K562 (cell line): ENCODE results near the gene STAP1. TPM values are rescaled to one million over a fixed set of nuclear protein-coding genes. Genes with fewer than 3 reads are reported as not detected.

Source experiments
- ATAC-seq: fragments of 200-7000 bp; cut with Tn5 transposase; 3 replicates; pipeline ENCODE4 v1.9.1; 2020; ENCODE audit warnings: moderate library complexity
- BruUV-seq: library from RNA; stranded (reverse); fragments of 400-500 nt; replicated peaks from 2 replicates; lab custom pipeline; 2021; lab: Mats Ljungman, UMichigan
- CTCF ChIA-PET: fragments of 300-600 bp; formaldehyde crosslinking; extraction: SDS; loops from one replicate; lab custom pipeline; 2021; ENCODE audit warnings: low intra/inter-chr PET ratio; lab: Yijun Ruan, JAX
- POLR2A ChIA-PET: fragments of 300-600, 350-650 bp; sonication (Branson Sonifier 250); formaldehyde crosslinking; extraction: SDS; loops from one replicate; lab custom pipeline; 2021; ENCODE audit warnings: antibody characterized with exemption, inconsistent platforms; lab: Yijun Ruan, JAX
- DNase-seq, 4 experiments: peaks; one replicate each; pipeline versions ENCODE4 v3.0.0 to v3.0.0-alpha.2; 2011 to 2018; ENCODE audit warnings: low spot score in 3 of 4, mixed read lengths in 3 of 4; ENCODE audit errors: extremely low read depth in 1 of 4
- FAIRE-seq: peaks from 2 replicates; lab custom pipeline; 2011; peaks lifted over from hg19 to GRCh38; lab: Jason Lieb, UNC
- H2AFZ ChIP-seq: 2 replicates; pipeline ENCODE4 v1.6.0; 2011; ENCODE audit warnings: low read depth, low read length, control low read depth, inconsistent platforms
- H3K27ac ChIP-seq: fragments of 200-600 bp; 3 replicates; pipeline ENCODE4 v1.8.0; 2011; ENCODE audit warnings: low read depth, mild to moderate bottlenecking, control low read depth, inconsistent platforms, low read length, moderate library complexity, mixed read lengths; ENCODE audit errors: extremely low read depth
- H3K27me3 ChIP-seq, 2 experiments: fragments of 300-600 bp in 1 of 2; 2 replicates in 1 of 2; 3 replicates in 1 of 2; pipeline versions ENCODE4 v1.6.0 to v1.8.0; 2011; ENCODE audit warnings: inconsistent platforms in 2 of 2, low read length in 2 of 2, mild to moderate bottlenecking in 1 of 2, mixed read lengths in 1 of 2, moderate library complexity in 1 of 2; ENCODE audit not compliant: control insufficient read depth in 2 of 2, insufficient read depth in 2 of 2
- H3K36me3 ChIP-seq: fragments of 300-600 bp; 3 replicates; pipeline ENCODE4 v1.8.0; 2011; ENCODE audit warnings: mild to moderate bottlenecking, low read length, inconsistent platforms; ENCODE audit not compliant: control insufficient read depth, insufficient read depth
- H3K4me1 ChIP-seq, 2 experiments: fragments of 200-600 bp in 1 of 2; replicated peaks in 1 of 2; 2 replicates in 1 of 2; 3 replicates in 1 of 2; pipeline versions ENCODE4 v1.5.1 to v1.8.0; 2011; ENCODE audit warnings: inconsistent platforms in 2 of 2, low read length in 2 of 2, mild to moderate bottlenecking in 1 of 2, mixed read lengths in 1 of 2, moderate library complexity in 1 of 2; ENCODE audit not compliant: control insufficient read depth in 2 of 2, insufficient read depth in 2 of 2
- H3K4me2 ChIP-seq: 2 replicates; pipeline ENCODE4 v1.6.1; 2011; ENCODE audit warnings: low read length, control low read depth, inconsistent platforms, mixed read lengths; ENCODE audit not compliant: insufficient read depth
- H3K4me3 ChIP-seq: fragments of 200-600 bp; sonication (generic), shearing (Covaris generic); 2 replicates; pipeline ENCODE4 v1.5.1; 2016; ENCODE audit warnings: control low read depth, inconsistent platforms
- H3K79me2 ChIP-seq: fragments of 200-600 bp; 3 replicates; pipeline ENCODE4 v1.8.0; 2011; ENCODE audit warnings: low read length, inconsistent platforms; ENCODE audit not compliant: control insufficient read depth, insufficient read depth
- H3K9ac ChIP-seq, 2 experiments: 2 replicates each; pipeline versions ENCODE4 v1.6.0 to v1.6.1; 2011; ENCODE audit warnings: low read depth in 2 of 2, low read length in 2 of 2, control low read depth in 1 of 2, inconsistent platforms in 1 of 2, mild to moderate bottlenecking in 1 of 2, mixed read lengths in 1 of 2; ENCODE audit not compliant: insufficient read depth in 1 of 2
- H3K9me1 ChIP-seq: one replicate; pipeline ENCODE4 v1.6.0; 2011; ENCODE audit warnings: inconsistent platforms, mild to moderate bottlenecking, low read length, moderate library complexity; ENCODE audit not compliant: control insufficient read depth, insufficient read depth
- H3K9me3 ChIP-seq: replicated peaks from 2 replicates; pipeline ENCODE4 v1.5.1; 2011; ENCODE audit warnings: low read depth, low read length, inconsistent platforms; ENCODE audit not compliant: control insufficient read depth, insufficient read depth
- H4K20me1 ChIP-seq: replicated peaks from 2 replicates; pipeline ENCODE4 v1.6.1; 2011; ENCODE audit warnings: low read length, inconsistent platforms, mixed read lengths; ENCODE audit not compliant: control insufficient read depth, insufficient read depth
- CBX8 ChIP-seq: fragments of 200-600 bp; sonication (generic); IDR thresholded peaks from 2 replicates; pipeline ENCODE4 v1.6.1; 2012; ENCODE audit warnings: borderline replicate concordance, mixed run types, low read depth, mild to moderate bottlenecking, moderate library complexity, mixed read lengths, low read length, control low read depth, inconsistent platforms; ENCODE audit not compliant: poor library complexity, severe bottlenecking; ENCODE audit errors: extremely low read depth
- CREBBP ChIP-seq: IDR thresholded peaks from one replicate; pipeline ENCODE4 v1.6.1; 2012; ENCODE audit warnings: low read depth, mild to moderate bottlenecking, control low read depth, inconsistent platforms, low read length
- FOXK1 ChIP-seq: sonication (generic); formaldehyde crosslinking; IDR thresholded peaks from 2 replicates; pipeline ENCODE4 v1.8.0; 2022; ENCODE audit warnings: missing genetic modification reagents, mild to moderate bottlenecking, borderline replicate concordance
- GABPA ChIP-seq: fragments of 200-800 bp; sonication (Bioruptor generic); conservative IDR thresholded peaks from 2 replicates; pipeline ENCODE4 v1.6.1; 2016; ENCODE audit warnings: low read depth, missing genetic modification characterization, missing compliant biosample characterization
- HCFC1 ChIP-seq: IDR thresholded peaks from 2 replicates; pipeline ENCODE4 v1.6.1; 2012; ENCODE audit warnings: low read depth, low read length, improper control_type of control experiment
- HNRNPL ChIP-seq: fragments of 200-400 bp; formaldehyde crosslinking; IDR thresholded peaks from 2 replicates; pipeline ENCODE4 v1.6.1; 2017; ENCODE audit warnings: low read depth, mild to moderate bottlenecking, low read length
- IRF2 ChIP-seq: sonication (generic); formaldehyde crosslinking; IDR thresholded peaks from 2 replicates; pipeline ENCODE4 v1.8.1; 2022; ENCODE audit warnings: mild to moderate bottlenecking, missing genetic modification reagents
- JUNB ChIP-seq: fragments of 450-650 bp; formaldehyde crosslinking; conservative IDR thresholded peaks from 2 replicates; pipeline ENCODE4 v1.4.0; 2020; ENCODE audit warnings: mild to moderate bottlenecking
- MYBL2 ChIP-seq, 2 experiments: fragments of 450-650 bp in 1 of 2; sonication (generic) in 1 of 2; formaldehyde crosslinking in 1 of 2; IDR thresholded peaks; 2 replicates each; pipeline versions ENCODE4 v1.6.1 to v1.8.1; 2017 to 2022; ENCODE audit warnings: borderline replicate concordance in 1 of 2, inconsistent platforms in 1 of 2, low read depth in 1 of 2, mild to moderate bottlenecking in 1 of 2, missing genetic modification reagents in 1 of 2, moderate library complexity in 1 of 2
- NFIX ChIP-seq: fragments of 250-450 bp; sonication (Bioruptor Pico); IDR thresholded peaks from 2 replicates; pipeline ENCODE4 v1.4.0; 2020; ENCODE audit warnings: low read depth, mild to moderate bottlenecking, moderate library complexity
- NRF1 ChIP-seq, 2 experiments: fragments of 450-650 bp; IDR thresholded peaks in 1 of 2; conservative IDR thresholded peaks in 1 of 2; 2 replicates each; pipeline ENCODE4 v1.6.1; 2014; ENCODE audit warnings: mild to moderate bottlenecking in 2 of 2
- PTBP1 ChIP-seq: fragments of 200-400 bp; formaldehyde crosslinking; IDR thresholded peaks from 2 replicates; pipeline ENCODE4 v1.6.1; 2017; ENCODE audit warnings: low read depth, low read length
- RBM22 ChIP-seq: fragments of 200-400 bp; formaldehyde crosslinking; IDR thresholded peaks from 2 replicates; pipeline ENCODE4 v1.6.1; 2018; ENCODE audit warnings: low read length, low read depth; ENCODE audit not compliant: poor library complexity, severe bottlenecking
- RHOXF2B ChIP-seq: fragments of 250-450 bp; sonication (Bioruptor Pico); conservative IDR thresholded peaks from 2 replicates; pipeline ENCODE4 v1.5.1; 2021
- SETDB1 ChIP-seq: IDR thresholded peaks from one replicate; pipeline ENCODE4 v1.6.1; 2012; ENCODE audit warnings: low read length, control low read depth, inconsistent platforms
- SP1 ChIP-seq: sonication (generic); formaldehyde crosslinking; IDR thresholded peaks from 2 replicates; pipeline ENCODE4 v1.8.1; 2022; ENCODE audit warnings: mild to moderate bottlenecking, missing genetic modification reagents
- SRSF1 ChIP-seq: fragments of 200-400 bp; formaldehyde crosslinking; IDR thresholded peaks from 2 replicates; pipeline ENCODE4 v1.6.1; 2017; ENCODE audit warnings: mild to moderate bottlenecking, low read depth, low read length, moderate library complexity
- ZNF41 ChIP-seq: fragments of 250-450 bp; sonication (Bioruptor Pico); conservative IDR thresholded peaks from 2 replicates; pipeline ENCODE4 v1.4.0; 2020; ENCODE audit warnings: mild to moderate bottlenecking
- WGBS: fragments of 100-300 bp; shearing (Covaris generic); methylation state at CpG from one replicate; pipeline ENCODE4 v1.1.6; 2016; ENCODE audit warnings: low coverage, mixed read lengths; ENCODE audit not compliant: insufficient coverage; ENCODE audit errors: missing lambda C conversion rate; 5-methylcytosine and 5-hydroxymethylcytosine counted together
- in situ Hi-C: fragments of 300-500 bp; cut with MboI; formaldehyde crosslinking; loops from 4 replicates; pipeline ENCODE4 v1.15.0; 2018; ENCODE audit warnings: inconsistent platforms, mixed read lengths
- intact Hi-C: fragments of 100-400 bp; cut with micrococcal nuclease; formaldehyde crosslinking; loops from 2 replicates; pipeline ENCODE4 v1.14.2; 2022
- polyA plus RNA-seq, 8 experiments: library from polyadenylated mRNA; depleted of rRNA in 4 of 8; stranded (reverse) in 5 of 8; unstranded in 3 of 8; fragments of >200 nt; fragmentation: Nextera tagmentation in 2 of 8; fragmentation: Illumina TruSeq in 1 of 8; extraction: Ambion mirVana in 2 of 8; extraction: Trizol in 1 of 8; gene quantifications; 2 replicates each; pipeline versions ENCODE4 v1.2.1 to v1.2.3, GENCODE V29; 2011 to 2014; ENCODE audit warnings: inconsistent platforms in 1 of 8, missing spikeins in 1 of 8
- total RNA-seq, 7 experiments: library from RNA; depleted of rRNA in 6 of 7; stranded (reverse); fragments of >200 nt in 6 of 7; fragmentation: Illumina TruSeq in 2 of 7; extraction: Trizol in 2 of 7; gene quantifications; 2 replicates each; pipeline versions ENCODE4 v1.2.1 to v1.2.3, GENCODE V29; 2011 to 2021; ENCODE audit warnings: low replicate concordance in 1 of 7
- TF ChIP-seq, protein P1 (sequence below): fragments of 450-650 bp; IDR thresholded peaks from 2 replicates; pipeline ENCODE4 v1.6.1; 2017; ENCODE audit warnings: antibody characterized with exemption

STAP1 gene
- total and polyA plus RNA-seq, 9 of the 15 experiments (the other 6 are each of a cell fraction or from before 2014, with no cell fraction given): 0.50 to 5.6 (median 1.4) TPM

DNA sequence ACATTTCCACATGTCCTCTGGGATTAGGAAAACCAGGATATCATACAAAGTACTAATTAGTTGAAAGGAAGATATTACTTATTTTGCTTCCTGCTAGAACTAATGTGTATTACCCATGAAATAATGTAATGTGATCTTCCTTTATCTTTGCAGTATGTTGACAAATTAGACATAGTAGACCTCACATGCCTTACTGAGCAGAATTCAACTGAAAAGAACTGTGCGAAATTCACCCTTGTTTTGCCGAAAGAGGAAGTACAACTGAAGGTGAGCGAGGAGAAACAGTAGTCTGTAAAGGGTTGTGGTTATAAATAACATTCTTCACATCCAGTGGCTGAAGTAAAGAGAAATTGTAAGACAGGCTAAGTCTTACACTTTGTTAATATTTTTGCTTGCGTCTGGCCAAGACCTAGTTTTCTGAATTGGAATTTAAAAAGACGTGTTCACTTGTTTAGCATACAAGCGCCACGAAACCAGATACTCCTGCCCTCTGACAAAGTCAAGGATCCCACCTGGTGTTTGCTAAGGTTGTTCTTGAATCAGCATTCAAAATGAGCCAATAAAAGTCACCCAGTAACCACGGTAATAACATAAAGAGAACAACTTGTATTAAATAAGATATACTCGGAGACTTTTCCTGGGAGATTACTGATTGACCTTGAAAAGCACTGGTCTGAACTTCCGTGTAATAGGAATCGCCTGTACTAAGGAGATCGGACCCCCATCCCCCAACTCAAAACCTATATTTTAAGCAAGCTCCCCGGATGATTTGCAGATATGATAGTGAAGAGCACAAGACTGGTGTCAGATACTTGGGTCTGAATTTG, 16.9 kb downstream of the STAP1 start (continued):
- no peak for TF ChIP-seq FOXK1 (CRISPR knock-in tag)
- TF ChIP-seq RBM22: no peak
- TF ChIP-seq, protein P1, sequence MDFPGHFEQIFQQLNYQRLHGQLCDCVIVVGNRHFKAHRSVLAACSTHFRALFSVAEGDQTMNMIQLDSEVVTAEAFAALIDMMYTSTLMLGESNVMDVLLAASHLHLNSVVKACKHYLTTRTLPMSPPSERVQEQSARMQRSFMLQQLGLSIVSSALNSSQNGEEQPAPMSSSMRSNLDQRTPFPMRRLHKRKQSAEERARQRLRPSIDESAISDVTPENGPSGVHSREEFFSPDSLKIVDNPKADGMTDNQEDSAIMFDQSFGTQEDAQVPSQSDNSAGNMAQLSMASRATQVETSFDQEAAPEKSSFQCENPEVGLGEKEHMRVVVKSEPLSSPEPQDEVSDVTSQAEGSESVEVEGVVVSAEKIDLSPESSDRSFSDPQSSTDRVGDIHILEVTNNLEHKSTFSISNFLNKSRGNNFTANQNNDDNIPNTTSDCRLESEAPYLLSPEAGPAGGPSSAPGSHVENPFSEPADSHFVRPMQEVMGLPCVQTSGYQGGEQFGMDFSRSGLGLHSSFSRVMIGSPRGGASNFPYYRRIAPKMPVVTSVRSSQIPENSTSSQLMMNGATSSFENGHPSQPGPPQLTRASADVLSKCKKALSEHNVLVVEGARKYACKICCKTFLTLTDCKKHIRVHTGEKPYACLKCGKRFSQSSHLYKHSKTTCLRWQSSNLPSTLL: no peak
- TF ChIP-seq ZNF41 (CRISPR knock-in tag): no peak
- TF ChIP-seq SRSF1: no peak
- no peak for TF ChIP-seq IRF2 (CRISPR knock-in tag)
- TF ChIP-seq CREBBP: no peak

DNA sequence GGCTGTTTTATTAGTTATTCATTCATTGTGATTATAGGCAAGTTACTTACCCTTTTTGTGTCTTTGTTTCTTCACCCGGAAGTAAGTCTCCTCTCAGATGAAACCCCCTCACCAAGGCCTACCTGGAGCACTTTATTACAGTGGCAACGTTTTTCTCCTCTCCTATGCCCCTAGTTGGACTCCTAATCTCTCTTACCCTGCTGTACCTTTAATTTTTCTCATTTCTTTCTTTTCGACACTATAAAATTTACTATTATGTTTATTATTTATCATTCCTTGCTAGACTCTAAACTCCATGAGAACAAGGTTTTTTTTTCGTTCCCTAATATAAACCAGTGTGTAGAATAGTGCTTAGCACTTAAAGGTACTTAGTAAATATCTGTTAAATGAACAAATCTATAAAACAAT, 17.5 kb downstream of the STAP1 start:
- Histone ChIP-seq H3K27ac (peak overlapping the region; percentile 94), H3K9me3 (no peaks in the 10 kb centered on the region; the same call in 1 of the 2 replicates), H3K27me3 (no peaks in the 10 kb centered on the region), H3K4me1 (peaks cover 3 to 50% of the 10 kb centered on the region in 2 experiments; a peak in 3 of 5 replicates), H3K79me2 (no peaks in the 10 kb centered on the region), H3K9ac (peak overlapping the region in 1 of 2 experiments; percentile 77; a peak in 2 of 4 replicates), H2AFZ (peak overlapping the region; percentile 96), H4K20me1 (no peaks in the 10 kb centered on the region), H3K4me2 (peak overlapping the region; percentile 76), H3K4me3 (peak overlapping the region; percentile 23; the same call in 1 of the 2 replicates), H3K9me1 (no peaks in the 10 kb centered on the region), H3K36me3 (no peaks in the 10 kb centered on the region; the same call in 2 of the 3 replicates)
- no peak for FAIRE-seq
- TSS peak; percentile 71 for BruUV-seq
- intact Hi-C loops: no loop called here
- no peak for DNase-seq
- ATAC-seq: peak; percentile 27
- in situ Hi-C loops: no loop called here
- 12% methylated on average over 4 of the region's 4 CpGs for WGBS
- ChIA-PET CTCF (no interaction called here), POLR2A (interaction anchor here (0.6 to 1.5 kb wide), 4 partner anchors 19 to 32 kb away, joined by 3 to 4 read pairs (median 4); no protein-coding TSS in a partner anchor)
- TF ChIP-seq NFIX (CRISPR knock-in tag): no peak
- no peak for TF ChIP-seq SETDB1
- no peak for TF ChIP-seq PTBP1
- no peak for TF ChIP-seq SP1 (CRISPR knock-in tag)
- TF ChIP-seq HNRNPL: no peak
- TF ChIP-seq JUNB: no peak
- TF ChIP-seq HCFC1: no peak
- TF ChIP-seq NRF1 (conservative IDR thresholded peaks at IDR 0.05 in 1 of 2, IDR thresholded peaks at IDR 0.05 in 1 of 2): no peak
- TF ChIP-seq RHOXF2B: no peak
- TF ChIP-seq GABPA: no peak; the same call in 1 of the 2 replicates
- no peak for TF ChIP-seq MYBL2 (IDR thresholded peaks at IDR 0.05; ENCODE audit: low read depth)
- no peak for TF ChIP-seq MYBL2 (CRISPR knock-in tag; IDR thresholded peaks at IDR 0.05; ENCODE audit: borderline replicate concordance)
- TF ChIP-seq CBX8: no peak
